ENCODE data around the gene GRIN1. TPM values are rescaled to one million over a fixed set of nuclear protein-coding genes. Genes with fewer than 3 reads are reported as not detected.

GRIN1 gene
- total and polyA plus RNA-seq, 2 of the 13 experiments (the other 11 are each of a cell fraction or from before 2014, with no cell fraction given) = 0.13 TPM; not detected in 1

GRCh38 chr9:137165250-137165836 is 26.4 kb downstream of the GRIN1 start:
- no peaks in the 10 kb centered on the region for H3K79me2 ChIP-seq (ENCODE audit: insufficient read depth, low read length)
- no peak for TF ChIP-seq ZMYM3 (CRISPR knock-in tag; IDR thresholded peaks at IDR 0.05)
- TF ChIP-seq MTERF4 (CRISPR knock-in tag; IDR thresholded peaks at IDR 0.05) = no peak
- H3K27me3 ChIP-seq (ENCODE audit: control insufficient read depth in 1 of 2, insufficient read depth in 2 of 2, low read length in 2 of 2) = peaks cover 19 to 83% of the 10 kb centered on the region in 2 experiments; a peak in 4 of 5 replicates
- DNase-seq (ENCODE audit: low spot score) = no peak
- H3K4me3 ChIP-seq (replicated peaks in 1 of 3; ENCODE audit: insufficient read depth in 1 of 3, low read depth in 2 of 3, low read length in 3 of 3) = no peak overlapping the region
- H3K4me2 ChIP-seq (ENCODE audit: low read depth, low read length) = no peak overlapping the region
- ChIA-PET POLR2A (no interaction called here), CTCF (ENCODE audit: low intra/inter-chr PET ratio, low total read pairs) (no interaction called here)
- no peaks in the 10 kb centered on the region for H3K9me3 ChIP-seq (ENCODE audit: low read length)
- no peaks in the 10 kb centered on the region for H3K36me3 ChIP-seq (replicated peaks in 1 of 2; ENCODE audit: control insufficient read depth in 1 of 2, insufficient read depth in 2 of 2, low read length in 2 of 2)
- H3K27ac ChIP-seq (ENCODE audit: extremely low read length, insufficient read depth, low read length) = no peak overlapping the region
- H3K9ac ChIP-seq (ENCODE audit: insufficient read depth, low read depth, low read length) = no peak overlapping the region
- in situ Hi-C loops (cut with HindIII; ENCODE audit: extremely low pct_ligation_motif_present, low pct_unique_long_range_greater_than_20kb) = no loop called here
- ATAC-seq = no peak
- FAIRE-seq = no peak
- intact Hi-C loops (cut with micrococcal nuclease; ENCODE audit: unreplicated experiment) = no loop called here
- H4K20me1 ChIP-seq (ENCODE audit: insufficient read depth, low read length) = no peaks in the 10 kb centered on the region
- H2AFZ ChIP-seq (ENCODE audit: low read length) = no peak overlapping the region
- no TSS peak for BruUV-seq (replicated peaks)
- peaks cover 7% of the 10 kb centered on the region for H3K4me1 ChIP-seq (ENCODE audit: insufficient read depth, low read length)
- WGBS (ENCODE audit: low lambda C conversion rate) = 44% methylated on average over 26 of the region's 32 CpGs

GRCh38 chr9:137166380-137167229 is 27.7 kb downstream of the GRIN1 start:
- Histone ChIP-seq H3K27me3 (ENCODE audit: control insufficient read depth in 1 of 2, insufficient read depth in 2 of 2, low read length in 2 of 2) (peaks cover 16 to 87% of the 10 kb centered on the region in 2 experiments; a peak in 3 of 5 replicates), H3K4me1 (ENCODE audit: insufficient read depth, low read length) (peaks cover 9% of the 10 kb centered on the region), H3K79me2 (ENCODE audit: insufficient read depth, low read length) (no peaks in the 10 kb centered on the region), H2AFZ (ENCODE audit: low read length) (no peak overlapping the region), H3K27ac (ENCODE audit: extremely low read length, insufficient read depth, low read length) (no peak overlapping the region), H3K4me2 (ENCODE audit: low read depth, low read length) (no peak overlapping the region), H3K9me3 (ENCODE audit: low read length) (no peaks in the 10 kb centered on the region), H4K20me1 (ENCODE audit: insufficient read depth, low read length) (no peaks in the 10 kb centered on the region), H3K36me3 (replicated peaks in 1 of 2; ENCODE audit: control insufficient read depth in 1 of 2, insufficient read depth in 2 of 2, low read length in 2 of 2) (no peaks in the 10 kb centered on the region), H3K9ac (ENCODE audit: insufficient read depth, low read depth, low read length) (no peak overlapping the region), H3K4me3 (replicated peaks in 1 of 3; ENCODE audit: insufficient read depth in 1 of 3, low read depth in 2 of 3, low read length in 3 of 3) (no peak overlapping the region)
- TF ChIP-seq ATF2 (CRISPR knock-in tag; IDR thresholded peaks at IDR 0.05) (no peak), EZH2 (conservative IDR thresholded peaks at IDR 0.05; ENCODE audit: low read depth, low read length) (peak; percentile 55; the same call in 1 of the 2 replicates)
- CTCF ChIA-PET (ENCODE audit: low intra/inter-chr PET ratio, low total read pairs) = no interaction called here
- intact Hi-C loops (cut with micrococcal nuclease; ENCODE audit: unreplicated experiment) = no loop called here
- in situ Hi-C loops (cut with HindIII; ENCODE audit: extremely low pct_ligation_motif_present, low pct_unique_long_range_greater_than_20kb) = no loop called here
- no TSS peak for BruUV-seq (replicated peaks)
- no peak for FAIRE-seq
- no peak for ATAC-seq
- POLR2A ChIA-PET = interaction anchor here (1.3 kb wide), 1 partner anchor 22 kb away, joined by 4 read pairs; no protein-coding TSS in a partner anchor
- WGBS (ENCODE audit: low lambda C conversion rate) = 5% methylated on average over 9 of the region's 22 CpGs
- DNase-seq (ENCODE audit: low spot score) = no peak

Data from HepG2 (cell line).